CD4-positive, alpha-beta T cell treated with Interleukin-2 at 100 ng/mL for 4 hours (primary cell): ENCODE measurements around the gene CEP162.
"Not testable (repeated sequence)": the region's sequence is repeated elsewhere in the genome, so short reads cannot be mapped to it uniquely, and the experiment has no call there.

Experiments used
- DNase-seq: peaks from one replicate; pipeline ENCODE4 v3.0.0-alpha.2; 2020; ENCODE audit warnings: low spot score

Gene CEP162

GRCh38 chr6:84156306-84156705 lies 71.1 kb downstream of the CEP162 start:
- DNase-seq: no peak

GRCh38 chr6:84151669-84152068 lies 75.8 kb downstream of the CEP162 start:
- no peak for DNase-seq

- DNase-seq: no peak
These were observed 76.7 kb downstream of the CEP162 start for GRCh38 chr6:84150705-84151104.

DNA sequence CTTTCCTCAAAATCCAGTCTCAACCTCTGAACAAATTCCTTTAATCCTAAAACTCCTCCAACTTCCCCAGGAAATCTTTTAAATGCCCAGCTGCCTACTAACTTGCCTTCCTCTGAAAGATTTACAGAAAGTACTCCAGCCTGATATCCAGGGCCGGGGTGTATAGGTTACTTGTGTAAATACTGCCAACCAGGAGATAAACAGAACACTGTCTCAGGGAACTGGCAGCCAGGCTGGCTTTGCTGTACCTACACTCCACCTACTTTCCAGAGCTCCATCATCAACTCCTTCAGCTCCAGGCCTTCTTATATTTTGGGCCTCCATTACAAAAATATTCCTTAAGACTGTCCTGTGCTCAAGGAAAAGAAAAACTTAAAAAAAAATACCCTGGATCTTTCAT lies 85.9 kb downstream of the CEP162 start:
- no peak for DNase-seq

- DNase-seq: no peak
These were observed 88.1 kb downstream of the CEP162 start for GRCh38 chr6:84139311-84139710.

GRCh38 chr6:84137989-84138575 lies 89.4 kb downstream of the CEP162 start:
- DNase-seq: no peak

DNA sequence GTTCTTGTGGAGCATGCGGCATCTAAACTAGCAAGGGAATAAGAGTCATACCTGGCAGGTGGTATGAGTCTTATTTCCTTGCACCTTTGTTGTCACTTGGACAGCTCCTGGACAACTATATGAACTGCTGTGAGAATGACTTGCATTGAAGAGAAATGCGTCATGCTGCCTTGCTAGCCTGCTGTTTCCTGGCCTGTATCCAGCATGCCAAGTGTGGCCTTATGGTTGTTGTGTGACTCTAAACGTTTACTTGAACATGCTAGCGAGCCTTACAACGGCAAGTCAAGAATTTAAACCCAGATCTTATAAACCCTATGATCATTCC lies 90.4 kb downstream of the CEP162 start:
- DNase-seq: no peak

DNA sequence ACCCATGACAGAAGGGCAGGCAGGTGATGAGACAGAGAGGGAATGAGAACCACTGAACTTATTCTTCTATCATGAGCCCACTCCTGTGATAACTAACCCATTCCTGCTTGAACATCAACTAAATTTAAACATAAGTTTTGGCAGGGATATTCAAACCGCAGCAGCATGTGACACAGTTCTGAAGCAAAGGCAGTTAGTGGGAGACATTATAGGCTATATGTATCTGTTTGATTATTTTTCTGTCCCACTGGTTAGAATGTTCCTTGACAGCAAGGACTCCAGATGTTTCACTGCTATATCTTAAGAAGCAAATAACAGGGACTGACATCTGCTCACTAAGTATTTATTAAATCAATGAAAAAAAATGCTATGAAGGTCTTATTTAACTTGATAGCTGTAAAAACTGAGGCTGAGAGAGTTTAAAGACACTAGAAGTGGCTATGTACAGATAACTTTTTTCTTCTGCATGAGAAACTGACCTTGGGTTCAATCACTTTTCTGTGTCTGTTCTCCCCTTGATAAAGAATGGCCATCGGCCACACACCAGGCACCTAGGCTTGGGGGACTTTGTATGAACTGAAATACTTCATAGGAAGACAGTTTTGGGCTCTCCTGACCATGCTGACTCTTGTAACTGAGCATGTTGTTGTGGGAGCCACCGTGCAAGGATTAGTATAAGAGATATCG lies 90.9 kb downstream of the CEP162 start:
- DNase-seq: no peak

DNA sequence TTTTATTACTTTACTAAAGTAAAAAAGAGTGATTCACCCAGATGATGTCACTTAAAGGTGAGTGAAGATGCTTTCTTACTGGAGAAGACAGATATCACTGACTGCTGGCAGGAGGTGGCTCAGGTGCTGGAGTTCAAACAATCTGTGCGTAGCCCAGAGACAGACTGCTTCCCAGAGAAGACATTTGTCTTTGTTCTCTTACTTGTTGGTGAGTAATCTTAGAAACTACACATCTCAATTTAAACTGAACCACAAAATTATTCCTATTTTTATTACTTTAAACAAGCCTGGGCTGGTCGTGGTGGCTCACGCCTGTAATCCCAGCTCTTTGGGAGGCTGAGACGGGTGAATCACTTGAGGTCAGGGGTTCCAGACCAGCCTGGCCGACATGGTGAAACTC lies 92.2 kb downstream of the CEP162 start:
- DNase-seq: no peak

- DNase-seq: not testable (repeated sequence)
These were observed 94.1 kb downstream of the CEP162 start for GRCh38 chr6:84133385-84133784.

DNA sequence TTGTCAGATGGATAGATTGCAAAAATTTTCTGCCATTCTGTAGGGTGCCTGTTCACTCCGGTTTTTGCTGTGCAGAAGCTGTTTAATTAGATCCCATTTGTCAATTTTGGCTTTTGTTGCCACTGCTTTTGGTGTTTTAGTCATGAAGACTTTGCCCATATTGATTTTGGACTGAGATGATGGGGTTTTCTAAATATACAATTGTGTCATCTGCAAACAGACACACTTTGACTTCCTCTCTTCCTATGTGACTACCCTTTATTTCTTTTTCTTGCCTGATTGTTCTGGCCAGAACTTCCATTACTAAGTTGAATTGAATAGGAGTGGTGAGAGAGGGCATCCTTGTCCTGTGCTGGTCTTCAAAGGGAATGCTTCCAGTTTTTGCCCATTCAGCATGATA lies 97.9 kb downstream of the CEP162 start:
- DNase-seq: not testable (repeated sequence)

DNA sequence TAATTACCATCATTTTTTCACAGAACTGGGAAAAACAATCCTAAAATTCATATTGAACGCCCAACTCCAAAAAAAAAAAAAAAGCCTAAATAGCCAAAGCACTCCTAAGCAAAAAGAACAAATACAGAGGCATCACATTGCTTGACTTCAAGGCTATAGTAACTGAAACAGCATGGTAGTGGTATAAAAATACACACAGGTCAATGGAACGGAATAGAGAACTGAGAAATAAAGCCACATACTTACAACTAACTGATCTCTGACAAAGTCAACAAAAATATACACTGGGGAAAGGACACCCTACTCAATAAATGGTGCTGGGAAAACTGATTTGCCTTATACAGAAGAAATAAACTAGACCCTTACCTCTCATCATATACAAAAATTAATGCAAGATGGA lies 104.3 kb downstream of the CEP162 start:
- DNase-seq: no peak

GRCh38 chr6:84119277-84119676 lies 108.2 kb downstream of the CEP162 start:
- no peak for DNase-seq

DNA sequence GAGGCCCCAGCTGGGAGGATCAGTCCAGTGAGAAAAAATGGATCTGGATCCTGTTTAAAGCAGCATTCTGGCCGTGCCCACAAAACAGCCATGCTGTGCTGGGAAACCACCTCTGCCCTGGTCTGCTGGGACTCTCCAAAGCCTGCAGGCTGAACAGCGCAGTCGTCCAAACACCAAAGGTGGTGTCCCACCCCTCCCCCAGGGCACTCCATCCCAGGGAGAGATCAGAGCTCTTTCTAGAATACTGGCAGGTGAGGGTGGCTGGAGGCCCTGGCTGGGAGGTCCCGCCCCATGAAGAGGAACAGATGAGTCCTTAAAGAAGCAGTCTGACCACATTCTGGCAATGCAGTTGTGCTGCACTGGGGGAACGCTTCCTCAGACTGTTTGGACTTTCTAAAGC lies 109.3 kb downstream of the CEP162 start:
- no peak for DNase-seq

DNA sequence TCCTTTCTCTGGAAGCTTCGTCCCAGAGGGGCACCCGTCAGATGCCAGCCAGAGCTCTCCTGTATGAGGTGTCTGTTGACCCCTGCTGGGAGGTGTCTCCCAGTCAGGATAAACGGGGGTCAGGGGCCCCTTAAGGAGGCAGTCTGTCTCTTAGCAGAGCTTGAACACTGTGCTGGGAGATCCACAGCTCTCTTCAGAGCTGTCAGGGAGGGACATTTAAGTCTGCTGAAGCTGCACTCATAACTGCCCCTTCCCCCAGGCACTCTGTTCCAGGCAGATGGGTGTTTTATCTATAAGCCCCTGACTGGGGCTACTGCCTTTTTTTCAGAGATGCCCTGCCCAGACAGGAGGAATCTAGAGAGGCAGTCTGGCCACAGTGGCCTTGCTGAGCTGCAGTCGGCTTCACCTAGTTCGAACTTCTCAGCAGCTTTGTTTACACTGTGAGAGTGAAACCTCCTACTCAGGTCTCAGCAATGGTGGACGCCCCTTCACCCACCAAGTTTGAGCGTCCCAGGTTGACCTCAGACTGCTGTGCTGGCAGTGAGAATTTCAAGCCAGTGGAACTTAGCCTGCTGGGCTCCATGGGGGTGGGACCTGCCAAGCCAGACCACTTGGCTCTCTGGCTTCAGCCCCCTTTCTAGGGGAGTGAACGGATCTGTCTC lies 112.4 kb downstream of the CEP162 start:
- DNase-seq: not testable (repeated sequence)

DNA sequence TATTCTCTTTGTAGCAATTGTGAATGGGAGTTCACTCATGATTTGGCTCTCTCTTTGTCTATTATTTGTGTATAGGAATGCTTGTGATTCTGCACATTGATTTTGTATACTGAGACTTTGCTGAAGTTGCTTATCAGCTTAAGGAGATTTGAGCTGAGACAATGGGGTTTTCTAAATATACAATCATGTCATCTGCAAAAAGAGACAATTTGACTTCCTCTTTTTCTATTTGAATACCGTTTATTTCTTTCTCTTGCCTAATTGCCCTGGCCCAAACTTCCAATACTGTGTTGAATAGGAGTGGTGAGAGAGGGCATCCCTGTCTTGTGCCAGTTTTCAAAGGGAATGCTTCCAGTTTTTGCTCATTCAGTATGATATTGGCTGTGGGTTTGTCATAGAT lies 116.1 kb downstream of the CEP162 start:
- not testable (repeated sequence) for DNase-seq

GRCh38 chr6:84107495-84107894 lies 119.9 kb downstream of the CEP162 start:
- no peak for DNase-seq

- not testable (repeated sequence) for DNase-seq
These were observed 122.1 kb downstream of the CEP162 start for GRCh38 chr6:84105215-84105924.

DNA sequence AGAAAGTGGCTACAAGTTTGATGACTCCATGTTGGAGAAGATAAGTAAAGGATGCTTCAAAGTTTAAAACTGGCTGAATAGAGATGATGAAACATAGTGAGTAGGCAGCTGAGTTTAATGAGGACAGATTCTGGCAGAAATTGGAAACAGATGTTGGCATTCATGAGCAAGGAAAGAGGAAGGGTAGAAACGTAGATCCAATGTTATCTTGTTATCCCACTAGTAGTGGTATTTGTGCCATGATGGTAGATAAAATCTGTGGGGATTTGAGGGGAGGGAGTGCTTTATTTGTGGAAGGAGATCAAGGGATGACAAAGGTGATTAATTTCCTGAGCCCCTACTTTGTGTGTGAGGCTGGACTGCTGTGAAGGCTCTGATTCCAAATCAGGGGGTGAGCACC lies 124.4 kb downstream of the CEP162 start:
- DNase-seq: no peak

GRCh38 chr6:84095156-84095555 lies 132.3 kb downstream of the CEP162 start:
- no peak for DNase-seq

DNA sequence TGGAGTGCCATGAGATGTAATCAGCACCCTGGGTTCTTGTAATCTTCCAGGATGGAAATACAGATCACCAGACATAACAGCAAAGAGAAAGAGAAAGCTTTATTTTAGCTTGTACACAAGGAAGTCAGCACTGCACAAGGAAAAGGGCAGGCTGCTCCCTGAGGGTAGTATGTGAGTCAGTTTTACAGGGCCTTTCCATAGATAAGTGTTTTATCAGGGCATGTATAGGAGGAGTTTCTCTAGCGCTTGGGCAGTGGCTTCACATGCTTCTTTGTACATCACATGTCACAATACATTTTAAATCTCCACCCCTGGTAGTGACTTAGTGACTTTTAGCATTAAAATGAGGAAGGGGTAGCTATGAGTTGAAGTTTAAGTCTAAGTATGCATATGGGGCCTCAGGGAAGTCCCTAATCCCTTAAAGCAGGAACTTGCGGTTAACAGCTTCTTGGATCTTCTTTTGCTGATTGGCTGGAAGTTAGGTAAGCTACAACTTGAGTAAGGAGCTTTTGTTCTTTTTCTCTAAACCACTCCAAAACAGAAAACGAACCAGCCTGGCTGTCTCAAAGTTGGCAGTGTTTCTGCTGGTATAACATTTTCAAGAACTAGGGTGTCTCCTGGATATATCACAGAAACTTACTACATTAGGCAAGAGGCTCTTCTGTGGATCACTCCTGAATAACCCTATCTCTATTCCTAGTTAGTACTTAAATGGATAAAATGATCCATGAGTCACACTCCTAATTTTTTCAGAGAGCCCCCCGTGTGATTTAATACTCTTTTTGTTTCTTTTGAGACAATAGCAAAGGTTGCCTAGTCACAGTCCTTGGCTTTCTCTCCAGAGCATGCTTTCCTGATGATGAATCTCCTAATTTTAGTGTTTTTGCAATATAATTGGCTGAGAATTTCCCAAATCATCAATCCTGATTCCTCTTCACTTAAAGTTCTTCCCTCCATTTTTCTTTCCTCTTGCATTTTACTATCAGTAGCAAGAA lies 133.7 kb downstream of the CEP162 start:
- no peak for DNase-seq

DNA sequence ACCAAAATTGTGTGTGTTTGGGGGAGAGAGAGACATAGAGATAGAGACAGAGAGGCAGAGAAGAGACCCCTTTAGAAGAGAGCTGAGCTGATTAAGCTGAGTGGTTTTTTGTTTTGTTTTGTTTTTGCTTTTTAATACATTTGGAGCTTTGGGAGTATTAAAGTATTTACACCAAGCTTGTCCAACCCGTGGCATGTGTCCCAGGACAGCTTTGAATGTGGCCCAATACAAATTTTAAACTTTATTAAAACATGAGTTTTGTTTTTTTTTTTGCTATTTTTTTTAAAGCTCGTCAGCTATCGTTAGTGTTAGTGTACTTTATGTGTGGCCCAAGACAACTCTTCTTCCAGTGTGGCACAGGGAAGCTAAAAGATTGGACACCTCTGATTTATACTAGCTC lies 137.9 kb downstream of the CEP162 start:
- no peak for DNase-seq
